ENCODE measurements around the gene COL27A1. TPM values are rescaled to one million over a fixed set of nuclear protein-coding genes. Genes with fewer than 3 reads are reported as not detected.

Gene COL27A1
- total RNA-seq, 4 donors from 2014 or later = 14.2 to 32.9 (median 20.7) TPM

- H3K27me3 ChIP-seq = no peaks in the 10 kb centered on the region
- peaks cover 7% of the 10 kb centered on the region for H3K36me3 ChIP-seq
- no peak overlapping the region for H3K4me3 ChIP-seq
- WGBS = 37% methylated on average over 9 of the region's 9 CpGs
- no peak for TF ChIP-seq POLR2A (IDR thresholded peaks at IDR 0.05)
- TF ChIP-seq POLR2AphosphoS5 (IDR thresholded peaks at IDR 0.05) = no peak
- no peak for TF ChIP-seq EP300 (IDR thresholded peaks at IDR 0.05)
- TF ChIP-seq, protein P1, sequence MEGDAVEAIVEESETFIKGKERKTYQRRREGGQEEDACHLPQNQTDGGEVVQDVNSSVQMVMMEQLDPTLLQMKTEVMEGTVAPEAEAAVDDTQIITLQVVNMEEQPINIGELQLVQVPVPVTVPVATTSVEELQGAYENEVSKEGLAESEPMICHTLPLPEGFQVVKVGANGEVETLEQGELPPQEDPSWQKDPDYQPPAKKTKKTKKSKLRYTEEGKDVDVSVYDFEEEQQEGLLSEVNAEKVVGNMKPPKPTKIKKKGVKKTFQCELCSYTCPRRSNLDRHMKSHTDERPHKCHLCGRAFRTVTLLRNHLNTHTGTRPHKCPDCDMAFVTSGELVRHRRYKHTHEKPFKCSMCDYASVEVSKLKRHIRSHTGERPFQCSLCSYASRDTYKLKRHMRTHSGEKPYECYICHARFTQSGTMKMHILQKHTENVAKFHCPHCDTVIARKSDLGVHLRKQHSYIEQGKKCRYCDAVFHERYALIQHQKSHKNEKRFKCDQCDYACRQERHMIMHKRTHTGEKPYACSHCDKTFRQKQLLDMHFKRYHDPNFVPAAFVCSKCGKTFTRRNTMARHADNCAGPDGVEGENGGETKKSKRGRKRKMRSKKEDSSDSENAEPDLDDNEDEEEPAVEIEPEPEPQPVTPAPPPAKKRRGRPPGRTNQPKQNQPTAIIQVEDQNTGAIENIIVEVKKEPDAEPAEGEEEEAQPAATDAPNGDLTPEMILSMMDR (IDR thresholded peaks at IDR 0.05) = no peak
- H3K9me3 ChIP-seq = no peaks in the 10 kb centered on the region
- no peak for DNase-seq (ENCODE audit: low spot score in 2 of 2)
- no peak overlapping the region for H3K27ac ChIP-seq
- peaks cover 20% of the 10 kb centered on the region for H3K4me1 ChIP-seq
These were observed 51.9 kb downstream of the COL27A1 start for GRCh38 chr9:114207034-114207810.

- TF ChIP-seq POLR2AphosphoS5 (IDR thresholded peaks at IDR 0.05) (no peak), EP300 (IDR thresholded peaks at IDR 0.05) (no peak), POLR2A (IDR thresholded peaks at IDR 0.05) (no peak)
- TF ChIP-seq, protein P1 (IDR thresholded peaks at IDR 0.05) = no peak
- DNase-seq (ENCODE audit: low spot score in 2 of 2) = no peak
- H3K27me3 ChIP-seq = no peaks in the 10 kb centered on the region
- no peak overlapping the region for H3K27ac ChIP-seq
- no peak overlapping the region for H3K4me3 ChIP-seq
- H3K36me3 ChIP-seq = peaks cover 7% of the 10 kb centered on the region
- no peaks in the 10 kb centered on the region for H3K9me3 ChIP-seq
- WGBS = 81% methylated on average over 6 of the region's 6 CpGs
- H3K4me1 ChIP-seq = peaks cover 20% of the 10 kb centered on the region
These were observed 52.5 kb downstream of the COL27A1 start for GRCh38 chr9:114207845-114208244.

DNA sequence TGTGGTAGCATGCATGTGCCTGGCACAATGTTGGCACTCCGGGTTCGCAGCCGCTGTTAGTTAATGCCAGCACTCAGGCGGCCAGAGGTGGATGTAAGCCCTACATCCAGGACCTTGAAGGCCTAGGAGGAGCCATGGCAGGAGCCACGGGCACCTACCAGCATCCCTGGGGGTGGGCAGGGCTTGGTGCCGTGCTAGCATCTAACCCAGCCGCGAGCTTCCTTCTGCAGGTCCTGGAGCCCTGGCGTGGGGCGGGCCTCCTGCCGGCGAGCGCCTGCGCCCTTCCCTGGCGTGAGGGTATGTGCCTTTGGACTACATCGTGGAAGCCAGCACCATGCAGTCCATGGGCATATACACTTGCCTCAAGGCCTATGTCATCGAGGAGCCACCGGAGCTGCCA lies 53.8 kb downstream of the COL27A1 start:
- DNase-seq (ENCODE audit: low spot score in 2 of 2) = no peak
- WGBS = 80% methylated on average over 2 of the region's 18 CpGs
- Histone ChIP-seq H3K9me3 (no peaks in the 10 kb centered on the region), H3K27ac (no peak overlapping the region), H3K36me3 (peaks cover 7% of the 10 kb centered on the region), H3K4me3 (no peak overlapping the region), H3K4me1 (peaks cover 20% of the 10 kb centered on the region), H3K27me3 (no peaks in the 10 kb centered on the region)
- TF ChIP-seq, protein P1 (IDR thresholded peaks at IDR 0.05) = no peak
- TF ChIP-seq POLR2AphosphoS5 (IDR thresholded peaks at IDR 0.05) (no peak), EP300 (IDR thresholded peaks at IDR 0.05) (no peak), POLR2A (IDR thresholded peaks at IDR 0.05) (no peak)

DNA sequence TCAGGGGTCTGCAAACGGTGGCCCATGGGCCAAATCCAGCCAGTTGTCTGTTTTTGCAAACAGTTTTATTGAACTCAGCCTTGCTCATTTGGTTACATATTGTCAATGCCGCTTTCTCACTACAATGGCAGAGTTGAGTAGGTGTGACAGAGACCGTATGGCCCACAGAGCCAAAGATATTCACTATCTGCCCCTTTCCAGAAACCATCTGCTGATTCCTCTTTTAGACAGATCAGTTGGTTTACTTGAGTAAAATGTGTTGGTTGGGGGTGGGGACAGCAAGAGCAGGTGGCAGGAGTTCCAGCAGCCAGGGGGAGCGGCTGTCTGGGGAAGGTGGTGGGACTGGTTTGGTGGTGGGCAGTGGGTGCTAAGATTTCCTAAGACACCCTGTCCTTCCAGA lies 54.8 kb downstream of the COL27A1 start:
- TF ChIP-seq POLR2AphosphoS5 (IDR thresholded peaks at IDR 0.05) (no peak), POLR2A (IDR thresholded peaks at IDR 0.05) (no peak), EP300 (IDR thresholded peaks at IDR 0.05) (no peak)
- TF ChIP-seq, protein P1 (IDR thresholded peaks at IDR 0.05) = no peak
- 96% methylated on average over 4 of the region's 4 CpGs for WGBS
- peaks cover 27% of the 10 kb centered on the region for H3K4me1 ChIP-seq

DNA sequence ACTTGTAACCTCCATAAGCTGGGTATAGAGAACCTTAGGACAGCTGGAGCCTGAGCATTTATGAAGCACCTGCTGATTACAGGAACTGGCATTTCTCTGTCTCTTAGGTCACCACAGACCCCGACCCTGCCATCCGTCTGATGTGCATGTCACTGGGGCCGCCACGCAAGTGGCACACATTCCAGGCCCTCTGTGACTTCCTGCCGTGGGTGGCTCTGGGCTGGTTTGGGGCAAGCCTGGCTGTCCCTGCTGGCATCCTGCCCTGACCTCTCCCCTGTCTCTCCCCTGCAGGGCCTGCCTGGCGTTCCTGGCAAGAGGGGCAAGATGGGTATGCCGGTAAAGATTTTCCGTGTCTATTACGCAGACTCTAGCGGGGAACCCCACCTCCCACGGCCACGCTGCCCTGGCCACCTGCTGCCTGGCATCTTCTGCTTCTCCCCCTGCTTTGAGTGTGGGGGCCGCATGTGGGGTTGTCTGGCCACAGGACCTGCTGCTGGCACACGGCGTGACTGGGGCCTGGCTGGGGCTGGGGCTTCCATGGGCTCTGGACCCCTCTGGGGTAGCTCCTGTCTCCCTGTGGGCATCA lies 55.4 kb downstream of the COL27A1 start:
- Histone ChIP-seq H3K4me1 (peaks cover 26% of the 10 kb centered on the region), H3K4me3 (no peak overlapping the region), H3K27me3 (no peaks in the 10 kb centered on the region), H3K9me3 (no peaks in the 10 kb centered on the region), H3K36me3 (peaks cover 7% of the 10 kb centered on the region), H3K27ac (no peak overlapping the region)
- TF ChIP-seq POLR2AphosphoS5 (IDR thresholded peaks at IDR 0.05) (no peak), EP300 (IDR thresholded peaks at IDR 0.05) (no peak)
- 81% methylated on average over 12 of the region's 15 CpGs for WGBS
- no peak for DNase-seq (ENCODE audit: low spot score in 2 of 2)

More for the DNA sequence above, 54.8 kb downstream of the COL27A1 start:
- no peak for DNase-seq (ENCODE audit: low spot score in 2 of 2)
- Histone ChIP-seq H3K27me3 (no peaks in the 10 kb centered on the region), H3K36me3 (peaks cover 7% of the 10 kb centered on the region), H3K4me3 (no peak overlapping the region), H3K27ac (no peak overlapping the region), H3K9me3 (no peaks in the 10 kb centered on the region)
